ENCODE data around the gene AIRE. TPM values are rescaled to one million over a fixed set of nuclear protein-coding genes. Genes with fewer than 3 reads are reported as not detected.

AIRE gene
- total RNA-seq, 1 donor from 2014 or later = not detected

DNA sequence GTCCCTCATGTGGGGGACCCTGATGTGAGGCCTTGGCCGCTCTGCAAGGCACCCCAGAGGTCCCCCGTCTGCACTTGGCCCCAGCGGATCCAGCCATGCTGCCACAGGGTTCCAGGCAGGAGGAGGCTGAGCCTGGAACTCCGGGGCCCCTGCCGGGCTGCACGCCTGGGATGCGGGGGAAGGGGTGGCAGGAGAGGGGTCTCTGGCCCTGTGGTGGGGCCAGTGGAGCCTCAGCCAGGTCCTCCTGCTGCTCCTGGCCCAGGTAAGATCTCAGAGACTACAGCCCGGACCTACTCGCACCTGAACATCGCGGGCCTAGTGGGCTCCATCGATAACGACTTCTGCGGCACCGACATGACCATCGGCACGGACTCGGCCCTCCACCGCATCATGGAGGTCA, 27.0 kb downstream of the AIRE start:
- Mint-ChIP-seq H3K27me3 (ENCODE audit: insufficient read depth, low read depth) (peaks cover 7% of the 10 kb centered on the region), H3K36me3 (peaks cover 8% of the 10 kb centered on the region), H3K4me3 (no peak overlapping the region), H3K4me1 (peaks cover 13% of the 10 kb centered on the region), H3K27ac (no peak overlapping the region), H3K9me3 (no peaks in the 10 kb centered on the region)
- Histone ChIP-seq H4K20me1 (ENCODE audit: low read depth) (peaks cover 10% of the 10 kb centered on the region), H3K27me3 (no peaks in the 10 kb centered on the region), H3K27ac (no peak overlapping the region), H3F3A (ENCODE audit: low read depth) (no peaks in the 10 kb centered on the region), H3K36me3 (no peaks in the 10 kb centered on the region), H3K9me3 (ENCODE audit: low read depth) (no peaks in the 10 kb centered on the region), H3K4me1 (peaks cover 7% of the 10 kb centered on the region), H2AFZ (replicated peaks) (no peak overlapping the region), H3K9ac (no peak overlapping the region), H3K79me2 (ENCODE audit: low read depth) (no peaks in the 10 kb centered on the region), H3K4me2 (no peak overlapping the region), H3K4me3 (no peak overlapping the region)
- no peak for TF ChIP-seq EZH2 (IDR thresholded peaks at IDR 0.05)
- no peak for TF ChIP-seq EZH2phosphoT487 (IDR thresholded peaks at IDR 0.05)
- TF ChIP-seq, protein P1, sequence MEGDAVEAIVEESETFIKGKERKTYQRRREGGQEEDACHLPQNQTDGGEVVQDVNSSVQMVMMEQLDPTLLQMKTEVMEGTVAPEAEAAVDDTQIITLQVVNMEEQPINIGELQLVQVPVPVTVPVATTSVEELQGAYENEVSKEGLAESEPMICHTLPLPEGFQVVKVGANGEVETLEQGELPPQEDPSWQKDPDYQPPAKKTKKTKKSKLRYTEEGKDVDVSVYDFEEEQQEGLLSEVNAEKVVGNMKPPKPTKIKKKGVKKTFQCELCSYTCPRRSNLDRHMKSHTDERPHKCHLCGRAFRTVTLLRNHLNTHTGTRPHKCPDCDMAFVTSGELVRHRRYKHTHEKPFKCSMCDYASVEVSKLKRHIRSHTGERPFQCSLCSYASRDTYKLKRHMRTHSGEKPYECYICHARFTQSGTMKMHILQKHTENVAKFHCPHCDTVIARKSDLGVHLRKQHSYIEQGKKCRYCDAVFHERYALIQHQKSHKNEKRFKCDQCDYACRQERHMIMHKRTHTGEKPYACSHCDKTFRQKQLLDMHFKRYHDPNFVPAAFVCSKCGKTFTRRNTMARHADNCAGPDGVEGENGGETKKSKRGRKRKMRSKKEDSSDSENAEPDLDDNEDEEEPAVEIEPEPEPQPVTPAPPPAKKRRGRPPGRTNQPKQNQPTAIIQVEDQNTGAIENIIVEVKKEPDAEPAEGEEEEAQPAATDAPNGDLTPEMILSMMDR (IDR thresholded peaks at IDR 0.05) = no peak
- DNase-seq (ENCODE audit: low spot score) = no peak

DNA sequence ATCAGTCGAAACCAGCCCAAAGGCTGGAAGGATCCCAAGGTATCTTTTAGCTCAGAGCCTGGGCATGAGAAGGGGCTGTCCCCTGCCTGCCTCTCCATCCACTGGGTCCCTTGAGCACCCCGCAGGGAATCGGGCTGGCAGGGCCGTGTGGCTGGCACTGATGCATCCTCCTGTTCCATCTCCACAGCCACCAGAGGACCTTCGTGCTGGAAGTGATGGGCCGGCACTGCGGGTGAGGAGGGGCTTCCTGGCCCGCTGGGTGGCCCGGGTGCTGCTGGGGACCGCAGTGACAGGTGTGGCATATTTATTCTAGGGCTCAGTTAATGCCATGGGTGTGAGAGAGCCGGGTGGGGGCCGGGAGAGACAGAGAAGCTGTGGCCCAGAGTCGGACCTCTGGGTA, 27.8 kb downstream of the AIRE start:
- no peaks in the 10 kb centered on the region for H3K36me3 ChIP-seq
- H3K9me3 Mint-ChIP-seq = no peaks in the 10 kb centered on the region
- TF ChIP-seq, protein P1 (IDR thresholded peaks at IDR 0.05) = no peak
- no peak for TF ChIP-seq EZH2phosphoT487 (IDR thresholded peaks at IDR 0.05)
- TF ChIP-seq EZH2 (IDR thresholded peaks at IDR 0.05) = no peak
- peaks cover 4% of the 10 kb centered on the region for H4K20me1 ChIP-seq (ENCODE audit: low read depth)
- H3K27me3 ChIP-seq = no peaks in the 10 kb centered on the region
- H3K79me2 ChIP-seq (ENCODE audit: low read depth) = no peaks in the 10 kb centered on the region
- peaks cover 7% of the 10 kb centered on the region for H3K27me3 Mint-ChIP-seq (ENCODE audit: insufficient read depth, low read depth)
- H3K4me3 ChIP-seq = no peak overlapping the region
- H3F3A ChIP-seq (ENCODE audit: low read depth) = no peaks in the 10 kb centered on the region
- no peak overlapping the region for H3K27ac Mint-ChIP-seq
- H3K4me1 ChIP-seq = peaks cover 7% of the 10 kb centered on the region
- peaks cover 8% of the 10 kb centered on the region for H3K36me3 Mint-ChIP-seq
- H3K4me3 Mint-ChIP-seq = no peak overlapping the region
- peaks cover 7% of the 10 kb centered on the region for H3K4me1 Mint-ChIP-seq
- no peak for DNase-seq (ENCODE audit: low spot score)
- H2AFZ ChIP-seq (replicated peaks) = no peak overlapping the region
- H3K9ac ChIP-seq = no peak overlapping the region
- H3K9me3 ChIP-seq (ENCODE audit: low read depth) = no peaks in the 10 kb centered on the region
- no peak overlapping the region for H3K27ac ChIP-seq
- no peak overlapping the region for H3K4me2 ChIP-seq

DNA sequence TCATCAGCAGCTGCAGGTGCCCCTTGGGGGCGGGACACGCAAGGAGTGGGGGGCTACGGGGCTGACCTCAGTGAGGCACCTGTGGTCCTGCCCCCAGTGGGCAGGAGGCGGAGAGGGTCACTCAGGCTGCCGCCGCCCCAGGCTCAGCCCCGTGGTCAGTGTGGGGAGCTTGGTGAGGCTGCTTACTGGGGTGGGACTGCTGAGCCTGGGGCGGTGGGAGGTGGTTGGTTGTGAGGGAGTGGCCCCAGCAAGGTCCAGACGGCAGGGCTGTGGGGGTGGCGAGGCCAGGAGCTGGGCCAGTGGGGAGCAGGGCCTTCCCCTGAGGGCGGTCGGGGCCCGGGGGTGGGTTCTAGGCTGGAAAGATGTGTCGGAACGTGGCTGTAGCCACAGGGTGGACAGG, 28.5 kb downstream of the AIRE start:
- H3K27ac Mint-ChIP-seq = no peak overlapping the region
- peaks cover 4% of the 10 kb centered on the region for H3K4me1 Mint-ChIP-seq
- no peaks in the 10 kb centered on the region for H3K9me3 Mint-ChIP-seq
- H3K79me2 ChIP-seq (ENCODE audit: low read depth) = no peaks in the 10 kb centered on the region
- peaks cover 5% of the 10 kb centered on the region for H3K27me3 Mint-ChIP-seq (ENCODE audit: insufficient read depth, low read depth)
- H2AFZ ChIP-seq (replicated peaks) = no peak overlapping the region
- H3K9ac ChIP-seq = no peak overlapping the region
- H3K4me3 Mint-ChIP-seq = no peak overlapping the region
- H3K4me3 ChIP-seq = no peak overlapping the region
- no peak for TF ChIP-seq EZH2phosphoT487 (IDR thresholded peaks at IDR 0.05)
- no peak for TF ChIP-seq EZH2 (IDR thresholded peaks at IDR 0.05)
- peaks cover 4% of the 10 kb centered on the region for H4K20me1 ChIP-seq (ENCODE audit: low read depth)
- H3F3A ChIP-seq (ENCODE audit: low read depth) = no peaks in the 10 kb centered on the region
- H3K27ac ChIP-seq = no peak overlapping the region
- no peaks in the 10 kb centered on the region for H3K9me3 ChIP-seq (ENCODE audit: low read depth)
- H3K36me3 Mint-ChIP-seq = peaks cover 8% of the 10 kb centered on the region
- H3K27me3 ChIP-seq = no peaks in the 10 kb centered on the region
- no peak for DNase-seq (ENCODE audit: low spot score)
- peaks cover 2% of the 10 kb centered on the region for H3K4me1 ChIP-seq
- H3K36me3 ChIP-seq = no peaks in the 10 kb centered on the region
- H3K4me2 ChIP-seq = no peak overlapping the region

GRCh38 chr21:44314561-44314960, 28.9 kb downstream of the AIRE start:
- no peaks in the 10 kb centered on the region for H3K79me2 ChIP-seq (ENCODE audit: low read depth)
- H3K27me3 ChIP-seq = no peaks in the 10 kb centered on the region
- Mint-ChIP-seq H3K36me3 (peaks cover 8% of the 10 kb centered on the region), H3K9me3 (no peaks in the 10 kb centered on the region), H3K4me3 (no peak overlapping the region), H3K4me1 (peaks cover 4% of the 10 kb centered on the region), H3K27ac (no peak overlapping the region), H3K27me3 (ENCODE audit: insufficient read depth, low read depth) (peaks cover 5% of the 10 kb centered on the region)
- H3F3A ChIP-seq (ENCODE audit: low read depth) = no peaks in the 10 kb centered on the region
- H3K4me1 ChIP-seq = no peaks in the 10 kb centered on the region
- DNase-seq (ENCODE audit: low spot score) = no peak
- H3K27ac ChIP-seq = no peak overlapping the region
- H3K4me2 ChIP-seq = no peak overlapping the region
- H3K4me3 ChIP-seq = no peak overlapping the region
- peaks cover under 1% of the 10 kb centered on the region for H4K20me1 ChIP-seq (ENCODE audit: low read depth)
- no peaks in the 10 kb centered on the region for H3K9me3 ChIP-seq (ENCODE audit: low read depth)
- H2AFZ ChIP-seq (replicated peaks) = no peak overlapping the region
- H3K9ac ChIP-seq = no peak overlapping the region
- no peaks in the 10 kb centered on the region for H3K36me3 ChIP-seq
- TF ChIP-seq, protein P1 (IDR thresholded peaks at IDR 0.05) = no peak
- TF ChIP-seq EZH2 (IDR thresholded peaks at IDR 0.05) (no peak), EZH2phosphoT487 (IDR thresholded peaks at IDR 0.05) (no peak)
